Endothelial cell of umbilical vein (primary cell): ENCODE measurements around the gene KRTAP19-8. TPM values are rescaled to one million over a fixed set of nuclear protein-coding genes. Genes with fewer than 3 reads are reported as not detected.

Source experiments
- BruUV-seq: library from RNA; stranded (reverse); fragments of 400-500 nt; replicated peaks from 2 replicates; lab custom pipeline; 2021; lab: Mats Ljungman, UMichigan
- CTCF ChIA-PET: fragments of 300-600, 350-600 bp; sonication (Branson Sonifier 250); formaldehyde crosslinking; loops from one replicate; lab custom pipeline; 2021; ENCODE audit warnings: antibody characterized with exemption, inconsistent platforms; lab: Charles Lee
- POLR2A ChIA-PET: fragments of 300-600, 350-600 bp; sonication (Branson Sonifier 250); formaldehyde crosslinking; loops from one replicate; lab custom pipeline; 2021; ENCODE audit warnings: antibody characterized with exemption, inconsistent platforms; lab: Charles Lee
- DNase-seq: peaks from one replicate; pipeline ENCODE4 v3.0.0-alpha.2; 2011; ENCODE audit warnings: low read depth, low spot score
- FAIRE-seq: peaks from 2 replicates; lab custom pipeline; 2011; peaks lifted over from hg19 to GRCh38; lab: Jason Lieb, UNC
- H2AFZ ChIP-seq: 2 replicates; pipeline ENCODE4 v1.6.0; 2012; ENCODE audit warnings: low read depth, low read length, control low read depth, inconsistent platforms
- H3K27ac ChIP-seq: 2 replicates; pipeline ENCODE4 v1.5.1; 2011; ENCODE audit warnings: low read depth, mild to moderate bottlenecking, control low read depth, low read length, moderate library complexity; ENCODE audit not compliant: insufficient read depth
- H3K27me3 ChIP-seq, 2 experiments: 2 replicates each; pipeline versions ENCODE4 v1.6.0 to v1.6.1; 2011; ENCODE audit warnings: low read length in 2 of 2, mixed read lengths in 1 of 2; ENCODE audit not compliant: control insufficient read depth in 2 of 2, insufficient read depth in 2 of 2
- H3K36me3 ChIP-seq, 2 experiments: 2 replicates in 1 of 2; 3 replicates in 1 of 2; pipeline ENCODE4 v1.5.1; 2011; ENCODE audit warnings: low read length in 2 of 2, mild to moderate bottlenecking in 1 of 2, moderate library complexity in 1 of 2; ENCODE audit not compliant: control insufficient read depth in 2 of 2, insufficient read depth in 2 of 2; ENCODE audit errors: extremely low read depth in 1 of 2
- H3K4me1 ChIP-seq: 3 replicates; pipeline ENCODE4 v1.5.1; 2011; ENCODE audit warnings: mild to moderate bottlenecking, low read length; ENCODE audit not compliant: control insufficient read depth, insufficient read depth; ENCODE audit errors: extremely low read depth
- H3K4me2 ChIP-seq: 2 replicates; pipeline ENCODE4 v1.6.1; 2011; ENCODE audit warnings: low read length, control low read depth, mixed read lengths; ENCODE audit not compliant: insufficient read depth
- H3K4me3 ChIP-seq, 3 experiments: fragments of 200-600 bp in 1 of 3; sonication (generic), shearing (Covaris generic) in 1 of 3; replicated peaks in 1 of 3; 2 replicates each; pipeline ENCODE4 v1.5.1; 2011 to 2016; ENCODE audit warnings: control low read depth in 3 of 3, low read length in 3 of 3, mild to moderate bottlenecking in 2 of 3, inconsistent platforms in 1 of 3, low read depth in 1 of 3, moderate library complexity in 1 of 3; ENCODE audit not compliant: insufficient read depth in 1 of 3
- H3K79me2 ChIP-seq: 2 replicates; pipeline ENCODE4 v1.6.0; 2012; ENCODE audit warnings: low read length, inconsistent platforms; ENCODE audit not compliant: control insufficient read depth, insufficient read depth
- H3K9ac ChIP-seq: replicated peaks from 2 replicates; pipeline ENCODE3; 2011; ENCODE audit warnings: low read length, control low read depth; ENCODE audit not compliant: insufficient read depth; ENCODE audit errors: extremely low read depth
- H3K9me1 ChIP-seq: replicated peaks from 3 replicates; pipeline ENCODE4 v1.6.0; 2011; ENCODE audit warnings: mild to moderate bottlenecking, low read length; ENCODE audit not compliant: control insufficient read depth, insufficient read depth; ENCODE audit errors: extremely low read depth
- H3K9me3 ChIP-seq: replicated peaks from 2 replicates; pipeline ENCODE4 v1.5.1; 2012; ENCODE audit warnings: low read length, inconsistent platforms; ENCODE audit not compliant: control insufficient read depth, insufficient read depth
- H4K20me1 ChIP-seq: replicated peaks from 2 replicates; pipeline ENCODE3; 2011; ENCODE audit warnings: mild to moderate bottlenecking, low read length; ENCODE audit not compliant: control insufficient read depth, insufficient read depth; ENCODE audit errors: extremely low read depth
- CTCF ChIP-seq, 2 donors: IDR thresholded peaks; 1 replicate in 1 of 2; 2 replicates in 1 of 2; pipeline ENCODE4 v1.5.1; 2011; ENCODE audit warnings: low read length in 2 of 2, mild to moderate bottlenecking in 2 of 2, moderate library complexity in 2 of 2, control low read depth in 1 of 2, inconsistent platforms in 1 of 2, low read depth in 1 of 2; ENCODE audit not compliant: insufficient read depth in 1 of 2; ENCODE audit errors: extremely low read depth in 1 of 2
- EZH2 ChIP-seq: IDR thresholded peaks from 2 replicates; pipeline ENCODE4 v1.6.1; 2012; ENCODE audit warnings: borderline replicate concordance, low read depth, mild to moderate bottlenecking, moderate library complexity, low read length, inconsistent platforms; ENCODE audit not compliant: severe bottlenecking
- FOS ChIP-seq: IDR thresholded peaks from 2 replicates; pipeline ENCODE4 v1.6.1; 2011; ENCODE audit warnings: mild to moderate bottlenecking, low read length, moderate library complexity, borderline replicate concordance; ENCODE audit not compliant: insufficient read depth
- GATA2 ChIP-seq: IDR thresholded peaks from 2 replicates; pipeline ENCODE4 v1.7.0; 2011; ENCODE audit warnings: low read depth, mild to moderate bottlenecking, moderate library complexity, mixed read lengths, low read length; ENCODE audit not compliant: insufficient read length, insufficient read depth
- JUN ChIP-seq: IDR thresholded peaks from 2 replicates; pipeline ENCODE4 v1.6.1; 2011; ENCODE audit warnings: borderline replicate concordance, low read depth; ENCODE audit not compliant: insufficient read length, insufficient read depth
- MAX ChIP-seq: IDR thresholded peaks from 2 replicates; pipeline ENCODE4 v1.6.1; 2011; ENCODE audit not compliant: insufficient read depth, insufficient read length
- MYC ChIP-seq: IDR thresholded peaks from one replicate; pipeline ENCODE4 v1.6.1; 2011; ENCODE audit warnings: mild to moderate bottlenecking, low read depth, low read length
- POLR2A ChIP-seq: IDR thresholded peaks from 2 replicates; pipeline ENCODE4 v1.6.1; 2012; ENCODE audit warnings: low read depth, mild to moderate bottlenecking, control low read depth, low read length
- POLR2AphosphoS5 ChIP-seq: IDR thresholded peaks from 2 replicates; pipeline ENCODE4 v1.6.1; 2012; ENCODE audit warnings: low read depth, mild to moderate bottlenecking, control low read depth, low read length, moderate library complexity; ENCODE audit not compliant: insufficient read depth
- dilution Hi-C: fragments of 300-500 bp; cut with MboI; formaldehyde crosslinking; loops from one replicate; pipeline ENCODE4 v1.15.0; 2019; ENCODE audit warnings: low sequenced_read_pairs; ENCODE audit not compliant: extremely low pct_ligation_motif_present
- intact Hi-C: fragments of 100-400 bp; cut with micrococcal nuclease; formaldehyde crosslinking; loops from one replicate; pipeline ENCODE4 v1.10.0; 2022
- polyA plus RNA-seq, 4 experiments: library from polyadenylated mRNA; depleted of rRNA in 3 of 4; stranded (reverse) in 3 of 4; unstranded in 1 of 4; fragments of >200 nt; gene quantifications; 2 replicates each; pipeline versions ENCODE4 v1.2.1 to v1.2.3, GENCODE V29; 2011 to 2012; ENCODE audit warnings: missing spikeins in 1 of 4
- total RNA-seq: library from RNA; stranded (reverse); gene quantifications from 2 replicates; pipeline ENCODE4 v1.2.3, GENCODE V29; 2021

KRTAP19-8 gene
- total and polyA plus RNA-seq, 2 donors (not counting 3 experiments of a cell fraction or from before 2014, with no cell fraction given) = not detected

GRCh38 chr21:31078216-31078615 is 39.9 kb upstream of the KRTAP19-8 start:
- no peaks in the 10 kb centered on the region for H3K27me3 ChIP-seq
- POLR2A ChIA-PET = no interaction called here
- H3K9me3 ChIP-seq = no peaks in the 10 kb centered on the region
- no peak overlapping the region for H3K27ac ChIP-seq
- BruUV-seq = no TSS peak
- no peaks in the 10 kb centered on the region for H3K79me2 ChIP-seq
- H3K4me3 ChIP-seq = no peak overlapping the region
- dilution Hi-C loops (no loop called here), intact Hi-C loops (no loop called here)
- H3K9me1 ChIP-seq = no peaks in the 10 kb centered on the region
- no peak for DNase-seq
- no peak overlapping the region for H2AFZ ChIP-seq
- no peak for FAIRE-seq
- no peaks in the 10 kb centered on the region for H4K20me1 ChIP-seq
- no peak overlapping the region for H3K9ac ChIP-seq
- H3K36me3 ChIP-seq = no peaks in the 10 kb centered on the region
- CTCF ChIA-PET = no interaction called here
- TF ChIP-seq MAX (no peak), FOS (no peak), POLR2A (no peak), JUN (no peak), EZH2 (no peak), MYC (no peak), POLR2AphosphoS5 (no peak), CTCF (IDR thresholded peaks at IDR 0.05; ENCODE audit: extremely low read depth in 1 of 2, insufficient read depth in 1 of 2, low read depth in 1 of 2, low read length in 2 of 2) (no peak), GATA2 (no peak)
- no peaks in the 10 kb centered on the region for H3K4me1 ChIP-seq
- no peak overlapping the region for H3K4me2 ChIP-seq
